Purkinje cell (primary cell): ENCODE measurements around the gene CDY2B. TPM values are rescaled to one million over a fixed set of nuclear protein-coding genes. Genes with fewer than 3 reads are reported as not detected.

ENCODE experiments used
- polyA plus RNA-seq: library from polyadenylated mRNA; unstranded; fragments of >200 nt; fragmentation: Nextera tagmentation; gene quantifications from 2 replicates; pipeline ENCODE4 v1.2.1, GENCODE V29; 2014

Gene CDY2B, protein sequence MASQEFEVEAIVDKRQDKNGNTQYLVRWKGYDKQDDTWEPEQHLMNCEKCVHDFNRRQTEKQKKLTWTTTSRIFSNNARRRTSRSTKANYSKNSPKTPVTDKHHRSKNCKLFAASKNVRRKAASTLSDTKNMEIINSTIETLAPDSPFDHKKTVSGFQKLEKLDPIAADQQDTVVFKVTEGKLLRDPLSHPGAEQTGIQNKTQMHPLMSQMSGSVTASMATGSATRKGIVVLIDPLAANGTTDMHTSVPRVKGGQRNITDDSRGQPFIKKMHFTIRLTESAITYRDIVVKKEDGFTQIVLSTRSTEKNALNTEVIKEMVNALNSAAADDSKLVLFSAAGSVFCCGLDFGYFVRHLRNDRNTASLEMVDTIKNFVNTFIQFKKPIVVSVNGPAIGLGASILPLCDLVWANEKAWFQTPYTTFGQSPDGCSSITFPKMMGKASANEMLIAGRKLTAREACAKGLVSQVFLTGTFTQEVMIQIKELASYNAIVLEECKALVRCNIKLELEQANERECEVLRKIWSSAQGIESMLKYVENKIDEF
- polyA plus RNA-seq = not detected in 2 replicates

DNA sequence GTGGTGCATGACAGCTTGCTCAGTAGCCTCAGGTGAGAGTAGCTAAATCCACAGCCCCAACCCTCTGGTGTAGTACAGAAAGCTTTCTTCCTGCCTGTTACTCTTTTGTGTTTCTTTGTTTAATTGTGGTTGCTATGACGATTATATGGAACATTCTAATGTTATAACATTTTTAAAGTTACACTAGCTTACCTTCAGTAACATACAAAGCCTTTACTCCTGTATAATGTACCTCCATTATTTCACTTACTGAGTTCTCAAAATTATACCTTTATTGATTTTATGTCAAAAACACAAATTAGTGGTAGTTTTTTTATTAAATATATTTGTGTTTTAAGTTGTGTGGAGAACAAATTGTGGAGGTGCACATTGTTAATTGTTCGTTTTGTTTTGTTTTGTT, at the start of gene CDY2B:
Gene CDY2B, minus strand, starts transcription at position 101 of the 400 bp plus-strand sequence. CDS start 328 bp downstream, outside the sequence.

Other genes starting within 250 kb of the CDY2B start
- gene CDY2A, start 145.6 kb upstream of the CDY2B start, polyA plus RNA-seq = not detected in 2 replicates